ENCODE results near the gene TLX3. TPM values are rescaled to one million over a fixed set of nuclear protein-coding genes. Genes with fewer than 3 reads are reported as not detected.
A peak's percentile ranks its signal among the peaks of the same experiment; 100 is the strongest.

Gene TLX3
- total RNA-seq, 1 donor: not detected

GRCh38 chr5:171310212-171310818 lies 1.3 kb downstream of the TLX3 start:
- no peak for DNase-seq (ENCODE audit: low read depth)
- peak; percentile 10 for TF ChIP-seq CTCF (IDR thresholded peaks at IDR 0.05; ENCODE audit: insufficient read depth, low read length)
- no peak overlapping the region for H3K4me3 ChIP-seq (ENCODE audit: low read depth, low read length)

- no peak for TF ChIP-seq CTCF (IDR thresholded peaks at IDR 0.05; ENCODE audit: insufficient read depth, low read length)
- no peak for DNase-seq (ENCODE audit: low read depth)
- no peak overlapping the region for H3K4me3 ChIP-seq (ENCODE audit: low read depth, low read length)
Measured at GRCh38 chr5:171310819-171311321, 1.8 kb downstream of the TLX3 start.

- no peak overlapping the region for H3K4me3 ChIP-seq (ENCODE audit: low read depth, low read length)
- no peak for DNase-seq (ENCODE audit: low read depth)
- no peak for TF ChIP-seq CTCF (IDR thresholded peaks at IDR 0.05; ENCODE audit: insufficient read depth, low read length)
Measured at GRCh38 chr5:171311322-171312077, 2.5 kb downstream of the TLX3 start.

GRCh38 chr5:171312129-171312974 lies 3.3 kb downstream of the TLX3 start:
- no peak overlapping the region for H3K4me3 ChIP-seq (ENCODE audit: low read depth, low read length)
- DNase-seq (ENCODE audit: low read depth): no peak
- no peak for TF ChIP-seq CTCF (IDR thresholded peaks at IDR 0.05; ENCODE audit: insufficient read depth, low read length)

- no peak overlapping the region for H3K4me3 ChIP-seq (ENCODE audit: low read depth, low read length)
- no peak for TF ChIP-seq CTCF (IDR thresholded peaks at IDR 0.05; ENCODE audit: insufficient read depth, low read length)
- DNase-seq (ENCODE audit: low read depth): no peak
Measured at GRCh38 chr5:171313481-171314206, 4.6 kb downstream of the TLX3 start.

GRCh38 chr5:171314728-171315385 lies 5.8 kb downstream of the TLX3 start:
- no peak for DNase-seq (ENCODE audit: low read depth)
- no peak overlapping the region for H3K4me3 ChIP-seq (ENCODE audit: low read depth, low read length)
- no peak for TF ChIP-seq CTCF (IDR thresholded peaks at IDR 0.05; ENCODE audit: insufficient read depth, low read length)

All from fibroblast of the aortic adventitia (primary cell).